ENCODE data around the gene SLC16A13. TPM values are rescaled to one million over a fixed set of nuclear protein-coding genes. Genes with fewer than 3 reads are reported as not detected.

SLC16A13 gene
- total RNA-seq, 1 donor from 2014 or later: 3.4 TPM

DNA sequence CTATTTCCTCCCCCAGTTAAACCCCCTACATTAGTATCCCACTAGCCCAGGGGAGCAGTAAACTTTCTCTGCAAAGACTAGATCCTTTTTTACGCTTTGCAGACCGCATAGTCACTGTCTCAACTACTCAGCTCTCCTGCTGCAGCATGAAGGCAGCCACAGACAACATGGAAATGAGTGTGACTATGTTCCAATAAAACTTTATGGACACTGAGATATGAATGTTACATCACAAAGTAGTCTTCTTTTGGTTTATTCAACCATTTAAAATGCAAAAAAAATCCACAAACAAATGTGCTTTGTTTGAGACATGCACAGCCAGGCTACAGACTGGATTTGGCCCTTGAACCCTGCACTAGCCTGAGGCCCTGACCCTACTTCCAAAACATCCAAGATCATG, 25.3 kb upstream of the SLC16A13 start:
- H3K4me3 ChIP-seq (ENCODE audit: low read depth, low read length): no peak overlapping the region
- TF ChIP-seq, protein P1, sequence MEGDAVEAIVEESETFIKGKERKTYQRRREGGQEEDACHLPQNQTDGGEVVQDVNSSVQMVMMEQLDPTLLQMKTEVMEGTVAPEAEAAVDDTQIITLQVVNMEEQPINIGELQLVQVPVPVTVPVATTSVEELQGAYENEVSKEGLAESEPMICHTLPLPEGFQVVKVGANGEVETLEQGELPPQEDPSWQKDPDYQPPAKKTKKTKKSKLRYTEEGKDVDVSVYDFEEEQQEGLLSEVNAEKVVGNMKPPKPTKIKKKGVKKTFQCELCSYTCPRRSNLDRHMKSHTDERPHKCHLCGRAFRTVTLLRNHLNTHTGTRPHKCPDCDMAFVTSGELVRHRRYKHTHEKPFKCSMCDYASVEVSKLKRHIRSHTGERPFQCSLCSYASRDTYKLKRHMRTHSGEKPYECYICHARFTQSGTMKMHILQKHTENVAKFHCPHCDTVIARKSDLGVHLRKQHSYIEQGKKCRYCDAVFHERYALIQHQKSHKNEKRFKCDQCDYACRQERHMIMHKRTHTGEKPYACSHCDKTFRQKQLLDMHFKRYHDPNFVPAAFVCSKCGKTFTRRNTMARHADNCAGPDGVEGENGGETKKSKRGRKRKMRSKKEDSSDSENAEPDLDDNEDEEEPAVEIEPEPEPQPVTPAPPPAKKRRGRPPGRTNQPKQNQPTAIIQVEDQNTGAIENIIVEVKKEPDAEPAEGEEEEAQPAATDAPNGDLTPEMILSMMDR (IDR thresholded peaks at IDR 0.05; ENCODE audit: insufficient read depth, low read length, poor library complexity, severe bottlenecking): no peak
- no peak for DNase-seq (ENCODE audit: low read depth)

DNA sequence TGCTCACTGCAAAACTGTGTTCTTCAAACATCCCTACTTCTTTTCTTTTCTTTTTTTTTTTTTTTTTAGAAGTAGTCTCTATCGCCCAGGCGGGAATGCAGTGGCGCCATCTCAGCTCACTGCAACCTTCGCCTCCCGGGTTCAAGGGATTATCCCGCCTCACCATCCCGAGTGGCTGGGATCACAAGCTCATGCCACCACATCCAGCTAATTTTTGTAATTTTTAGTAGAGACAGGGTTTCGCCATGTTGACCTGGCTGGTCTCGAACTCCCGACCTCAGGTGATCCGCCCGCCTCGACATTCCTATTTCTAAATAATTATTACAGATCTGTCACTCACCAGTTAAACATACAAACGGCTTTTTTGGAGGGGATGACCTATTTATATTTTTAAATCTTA, 24.4 kb upstream of the SLC16A13 start:
- no peaks in the 10 kb centered on the region for H3K27me3 ChIP-seq (ENCODE audit: control insufficient read depth, insufficient read depth, low read length)
- TF ChIP-seq, protein P1 (IDR thresholded peaks at IDR 0.05; ENCODE audit: insufficient read depth, low read length, poor library complexity, severe bottlenecking): no peak
- DNase-seq (ENCODE audit: low read depth): no peak

More for the DNA sequence above, 25.3 kb upstream of the SLC16A13 start:
- Histone ChIP-seq H3K27me3 (ENCODE audit: control insufficient read depth, insufficient read depth, low read length) (no peaks in the 10 kb centered on the region), H3K36me3 (ENCODE audit: control insufficient read depth, insufficient read depth, low read length) (peaks cover 1% of the 10 kb centered on the region)

DNA sequence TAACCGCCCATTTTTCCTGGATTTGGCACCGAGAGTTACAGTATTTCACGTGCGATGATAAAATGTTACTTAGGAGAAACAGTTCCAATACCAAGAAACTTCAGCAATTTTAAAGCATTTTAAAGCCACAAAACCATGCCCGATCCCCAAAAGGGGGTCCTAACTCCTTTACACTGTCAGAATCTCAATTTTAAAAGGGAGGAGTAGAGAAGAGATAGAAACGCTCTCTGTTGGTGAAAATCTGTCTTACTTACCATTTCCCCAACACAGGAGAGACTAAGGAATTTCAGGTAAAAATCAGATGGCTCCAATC, 23.9 kb upstream of the SLC16A13 start:
- Histone ChIP-seq H3K27me3 (ENCODE audit: control insufficient read depth, insufficient read depth, low read length) (no peaks in the 10 kb centered on the region), H3K4me3 (ENCODE audit: low read depth, low read length) (peak overlapping the region; percentile 87), H3K36me3 (ENCODE audit: control insufficient read depth, insufficient read depth, low read length) (peaks cover 1% of the 10 kb centered on the region)
- TF ChIP-seq, protein P1 (IDR thresholded peaks at IDR 0.05; ENCODE audit: insufficient read depth, low read length, poor library complexity, severe bottlenecking): no peak
- no peak for DNase-seq (ENCODE audit: low read depth)

More for the DNA sequence above, 24.4 kb upstream of the SLC16A13 start:
- Histone ChIP-seq H3K4me3 (ENCODE audit: low read depth, low read length) (peak overlapping the region; percentile 87), H3K36me3 (ENCODE audit: control insufficient read depth, insufficient read depth, low read length) (peaks cover 1% of the 10 kb centered on the region)

DNA sequence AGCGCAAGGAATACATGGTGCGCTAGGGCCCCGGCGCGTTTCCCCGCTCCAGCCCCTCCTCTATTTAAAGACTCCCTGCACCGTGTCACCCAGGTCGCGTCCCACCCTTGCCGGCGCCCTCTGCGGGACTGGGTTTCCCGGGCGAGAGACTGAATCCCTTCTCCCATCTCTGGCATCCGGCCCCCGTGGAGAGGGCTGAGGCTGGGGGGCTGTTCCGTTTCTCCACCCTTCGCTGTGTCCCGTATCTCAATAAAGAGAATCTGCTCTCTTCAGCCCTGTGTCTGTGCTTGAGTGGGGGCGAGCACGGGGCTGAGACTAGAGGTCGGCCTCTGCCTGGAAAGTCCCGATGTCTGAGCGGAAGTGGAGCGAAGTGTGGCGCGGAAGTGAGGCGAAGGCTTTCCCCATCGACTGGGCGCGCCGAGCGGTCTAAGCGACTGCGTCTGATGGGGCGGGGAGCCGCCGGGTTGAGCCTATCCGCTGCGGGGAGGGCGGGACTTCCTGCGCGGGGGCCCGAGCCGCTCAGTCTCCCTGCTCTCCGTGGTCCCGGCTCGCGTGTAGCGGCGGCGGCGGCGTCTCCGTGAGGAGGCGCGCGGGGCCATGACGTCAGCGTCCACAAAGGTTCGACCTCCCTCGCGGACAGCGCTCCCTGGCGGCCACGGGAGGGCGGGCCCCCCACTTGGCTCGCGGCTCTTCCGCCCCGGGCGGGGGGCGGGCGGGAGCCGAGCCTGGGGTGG, 21.4 kb upstream of the SLC16A13 start:
- TF ChIP-seq, protein P1 (IDR thresholded peaks at IDR 0.05; ENCODE audit: insufficient read depth, low read length, poor library complexity, severe bottlenecking): peak; percentile 34
- peak; percentile 75 for DNase-seq (ENCODE audit: low read depth)
- Histone ChIP-seq H3K27me3 (ENCODE audit: control insufficient read depth, insufficient read depth, low read length) (no peaks in the 10 kb centered on the region), H3K4me3 (ENCODE audit: low read depth, low read length) (peak overlapping the region; percentile 87), H3K36me3 (ENCODE audit: control insufficient read depth, insufficient read depth, low read length) (peaks cover 1% of the 10 kb centered on the region)

DNA sequence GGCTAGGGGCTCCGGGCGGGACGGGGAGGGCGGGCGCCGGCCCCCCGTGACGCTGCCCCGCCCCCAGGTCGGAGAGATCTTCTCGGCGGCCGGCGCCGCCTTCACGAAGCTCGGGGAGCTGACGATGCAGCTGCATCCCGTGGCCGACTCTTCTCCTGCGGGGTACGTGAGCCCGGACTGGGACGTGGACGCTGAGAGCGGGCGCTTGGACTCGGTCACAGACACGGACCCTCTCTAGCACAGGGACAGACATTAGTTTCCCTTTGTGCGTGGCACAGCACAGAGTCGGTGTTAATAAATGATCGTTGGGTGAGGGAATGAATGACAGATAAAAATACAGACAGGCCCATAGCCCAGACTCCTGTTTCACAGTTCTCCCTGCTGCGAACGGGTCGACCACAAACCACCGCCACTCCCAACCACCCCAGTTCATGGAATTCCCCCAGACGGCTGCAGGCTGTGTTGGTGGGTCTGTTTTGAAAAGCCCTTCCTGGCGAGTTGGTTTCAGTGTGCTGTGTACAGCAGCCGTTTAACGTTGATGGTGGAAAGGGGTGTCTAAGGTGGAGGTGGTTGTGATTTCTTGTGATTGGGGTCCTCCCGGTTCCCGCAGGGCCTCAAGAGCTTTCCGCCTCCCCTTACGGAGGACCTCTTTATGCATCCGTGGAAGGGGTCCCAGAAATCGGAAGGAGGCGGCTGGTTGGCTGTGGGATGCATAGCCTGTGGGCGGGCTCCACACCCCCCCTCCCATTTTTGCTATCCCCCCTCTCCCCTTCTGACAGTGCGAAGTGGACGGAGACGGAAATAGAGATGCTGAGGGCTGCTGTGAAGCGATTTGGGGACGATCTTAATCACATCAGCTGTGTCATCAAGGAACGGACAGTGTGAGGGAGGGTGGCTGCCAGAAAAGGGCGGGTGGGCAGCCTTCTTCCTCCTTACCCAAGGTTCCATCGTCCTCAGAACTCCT, 20.5 kb upstream of the SLC16A13 start:
- Histone ChIP-seq H3K36me3 (ENCODE audit: control insufficient read depth, insufficient read depth, low read length) (peaks cover 1% of the 10 kb centered on the region), H3K4me3 (ENCODE audit: low read depth, low read length) (peak overlapping the region; percentile 87), H3K27me3 (ENCODE audit: control insufficient read depth, insufficient read depth, low read length) (no peaks in the 10 kb centered on the region)
- TF ChIP-seq, protein P1 (IDR thresholded peaks at IDR 0.05; ENCODE audit: insufficient read depth, low read length, poor library complexity, severe bottlenecking): no peak
- DNase-seq (ENCODE audit: low read depth): no peak
